ENCODE results near the gene CRIP2.

DNA sequence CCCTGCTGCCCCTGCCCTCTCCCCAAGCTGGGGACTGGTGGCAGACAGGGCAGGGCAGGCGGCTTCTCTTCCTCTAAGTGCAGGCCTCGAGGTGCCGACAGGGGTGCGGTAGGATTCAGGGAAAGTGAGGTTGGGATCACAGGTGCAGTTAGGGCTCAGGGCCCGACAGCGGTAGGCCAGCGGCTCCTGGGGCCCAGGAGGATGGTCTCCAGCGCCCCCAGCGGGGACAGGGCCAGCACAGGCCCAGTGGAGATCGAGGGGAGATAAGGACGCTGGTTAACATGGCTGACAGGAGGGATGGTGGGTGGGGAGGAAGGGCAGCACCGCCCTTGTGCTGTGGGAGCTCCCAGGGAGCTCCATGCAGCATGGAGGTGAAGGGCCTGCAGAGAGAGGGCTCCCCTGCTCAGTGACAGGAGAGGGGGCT lies 11.1 kb downstream of the CRIP2 start:
- TF ChIP-seq NRF1 (IDR thresholded peaks at IDR 0.05; ENCODE audit: low read depth, low read length) (no peak), EP300 (IDR thresholded peaks at IDR 0.05; ENCODE audit: borderline replicate concordance in 1 of 2, low read depth in 2 of 2, low read length in 2 of 2) (no peak), EGR1 (IDR thresholded peaks at IDR 0.05; ENCODE audit: borderline replicate concordance, low read depth, low read length) (no peak), SIRT6 (IDR thresholded peaks at IDR 0.05; ENCODE audit: low read length) (no peak), FOSL1 (IDR thresholded peaks at IDR 0.05; ENCODE audit: insufficient read depth, low read depth, low read length) (no peak), POLR2AphosphoS5 (IDR thresholded peaks at IDR 0.05; ENCODE audit: low read depth, low read length) (no peak), HDAC6 (IDR thresholded peaks at IDR 0.05; ENCODE audit: low read depth, low read length) (no peak), HDAC2 (IDR thresholded peaks at IDR 0.05; ENCODE audit: borderline replicate concordance in 1 of 2, low read depth in 2 of 2, low read length in 2 of 2) (no peak)
- TF ChIP-seq, protein P1, sequence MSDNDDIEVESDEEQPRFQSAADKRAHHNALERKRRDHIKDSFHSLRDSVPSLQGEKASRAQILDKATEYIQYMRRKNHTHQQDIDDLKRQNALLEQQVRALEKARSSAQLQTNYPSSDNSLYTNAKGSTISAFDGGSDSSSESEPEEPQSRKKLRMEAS (IDR thresholded peaks at IDR 0.05) = peak; percentile 43; the same call in 1 of the 2 replicates
